Measurements from ENCODE around the gene AGFG2.

DNA sequence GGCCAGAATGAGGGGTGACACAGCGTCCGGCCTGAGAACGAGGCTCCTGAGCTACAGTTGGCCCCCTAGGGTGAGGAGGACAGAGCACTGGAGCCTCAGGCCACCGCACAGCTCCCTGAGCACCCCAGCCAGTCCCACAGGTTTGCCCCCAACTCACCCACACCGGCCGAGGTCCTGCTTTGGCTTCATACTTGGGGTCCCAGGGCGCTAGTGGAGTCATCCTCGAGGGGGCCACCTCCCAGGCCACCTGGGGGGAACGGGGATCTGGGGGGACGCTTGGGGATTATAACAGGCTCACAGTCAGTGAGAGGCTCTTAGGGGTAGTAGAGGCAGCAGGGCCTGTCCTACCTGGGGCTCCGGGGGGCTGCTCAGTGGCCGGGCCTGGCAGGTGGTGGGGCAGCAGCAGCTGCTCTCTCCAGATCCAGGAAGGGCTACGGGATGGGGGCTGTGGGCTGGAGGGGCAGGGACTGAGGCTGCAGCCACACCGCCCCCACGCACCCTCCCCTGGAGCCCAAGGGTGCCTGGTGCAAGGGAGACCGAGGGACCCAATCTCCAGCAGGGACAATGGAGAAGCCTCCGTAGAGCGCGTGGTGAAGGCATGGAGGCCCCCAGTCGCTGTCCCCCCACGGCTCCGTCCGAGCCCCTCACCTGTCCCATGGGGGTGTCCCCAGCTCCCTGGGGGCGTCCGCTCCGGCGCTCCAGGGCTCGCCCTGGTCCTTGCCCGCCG, 34.1 kb downstream of the AGFG2 start:
- TF ChIP-seq, protein P1, sequence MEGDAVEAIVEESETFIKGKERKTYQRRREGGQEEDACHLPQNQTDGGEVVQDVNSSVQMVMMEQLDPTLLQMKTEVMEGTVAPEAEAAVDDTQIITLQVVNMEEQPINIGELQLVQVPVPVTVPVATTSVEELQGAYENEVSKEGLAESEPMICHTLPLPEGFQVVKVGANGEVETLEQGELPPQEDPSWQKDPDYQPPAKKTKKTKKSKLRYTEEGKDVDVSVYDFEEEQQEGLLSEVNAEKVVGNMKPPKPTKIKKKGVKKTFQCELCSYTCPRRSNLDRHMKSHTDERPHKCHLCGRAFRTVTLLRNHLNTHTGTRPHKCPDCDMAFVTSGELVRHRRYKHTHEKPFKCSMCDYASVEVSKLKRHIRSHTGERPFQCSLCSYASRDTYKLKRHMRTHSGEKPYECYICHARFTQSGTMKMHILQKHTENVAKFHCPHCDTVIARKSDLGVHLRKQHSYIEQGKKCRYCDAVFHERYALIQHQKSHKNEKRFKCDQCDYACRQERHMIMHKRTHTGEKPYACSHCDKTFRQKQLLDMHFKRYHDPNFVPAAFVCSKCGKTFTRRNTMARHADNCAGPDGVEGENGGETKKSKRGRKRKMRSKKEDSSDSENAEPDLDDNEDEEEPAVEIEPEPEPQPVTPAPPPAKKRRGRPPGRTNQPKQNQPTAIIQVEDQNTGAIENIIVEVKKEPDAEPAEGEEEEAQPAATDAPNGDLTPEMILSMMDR (IDR thresholded peaks at IDR 0.05; ENCODE audit: low read depth, low read length, missing input control): no peak
- no peak for TF ChIP-seq GABPA (IDR thresholded peaks at IDR 0.05 in 1 of 2, conservative IDR thresholded peaks at IDR 0.05 in 1 of 2)
- no peak for TF ChIP-seq SP1 (IDR thresholded peaks at IDR 0.05)
- TF ChIP-seq, protein P2, sequence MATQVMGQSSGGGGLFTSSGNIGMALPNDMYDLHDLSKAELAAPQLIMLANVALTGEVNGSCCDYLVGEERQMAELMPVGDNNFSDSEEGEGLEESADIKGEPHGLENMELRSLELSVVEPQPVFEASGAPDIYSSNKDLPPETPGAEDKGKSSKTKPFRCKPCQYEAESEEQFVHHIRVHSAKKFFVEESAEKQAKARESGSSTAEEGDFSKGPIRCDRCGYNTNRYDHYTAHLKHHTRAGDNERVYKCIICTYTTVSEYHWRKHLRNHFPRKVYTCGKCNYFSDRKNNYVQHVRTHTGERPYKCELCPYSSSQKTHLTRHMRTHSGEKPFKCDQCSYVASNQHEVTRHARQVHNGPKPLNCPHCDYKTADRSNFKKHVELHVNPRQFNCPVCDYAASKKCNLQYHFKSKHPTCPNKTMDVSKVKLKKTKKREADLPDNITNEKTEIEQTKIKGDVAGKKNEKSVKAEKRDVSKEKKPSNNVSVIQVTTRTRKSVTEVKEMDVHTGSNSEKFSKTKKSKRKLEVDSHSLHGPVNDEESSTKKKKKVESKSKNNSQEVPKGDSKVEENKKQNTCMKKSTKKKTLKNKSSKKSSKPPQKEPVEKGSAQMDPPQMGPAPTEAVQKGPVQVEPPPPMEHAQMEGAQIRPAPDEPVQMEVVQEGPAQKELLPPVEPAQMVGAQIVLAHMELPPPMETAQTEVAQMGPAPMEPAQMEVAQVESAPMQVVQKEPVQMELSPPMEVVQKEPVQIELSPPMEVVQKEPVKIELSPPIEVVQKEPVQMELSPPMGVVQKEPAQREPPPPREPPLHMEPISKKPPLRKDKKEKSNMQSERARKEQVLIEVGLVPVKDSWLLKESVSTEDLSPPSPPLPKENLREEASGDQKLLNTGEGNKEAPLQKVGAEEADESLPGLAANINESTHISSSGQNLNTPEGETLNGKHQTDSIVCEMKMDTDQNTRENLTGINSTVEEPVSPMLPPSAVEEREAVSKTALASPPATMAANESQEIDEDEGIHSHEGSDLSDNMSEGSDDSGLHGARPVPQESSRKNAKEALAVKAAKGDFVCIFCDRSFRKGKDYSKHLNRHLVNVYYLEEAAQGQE (IDR thresholded peaks at IDR 0.05): no peak
- TF ChIP-seq, protein P3, sequence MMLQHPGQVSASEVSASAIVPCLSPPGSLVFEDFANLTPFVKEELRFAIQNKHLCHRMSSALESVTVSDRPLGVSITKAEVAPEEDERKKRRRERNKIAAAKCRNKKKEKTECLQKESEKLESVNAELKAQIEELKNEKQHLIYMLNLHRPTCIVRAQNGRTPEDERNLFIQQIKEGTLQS (IDR thresholded peaks at IDR 0.05): no peak
- no peak for TF ChIP-seq RXRA (IDR thresholded peaks at IDR 0.05)
- TF ChIP-seq YY1 (IDR thresholded peaks at IDR 0.05): no peak
- TF ChIP-seq, protein P4, sequence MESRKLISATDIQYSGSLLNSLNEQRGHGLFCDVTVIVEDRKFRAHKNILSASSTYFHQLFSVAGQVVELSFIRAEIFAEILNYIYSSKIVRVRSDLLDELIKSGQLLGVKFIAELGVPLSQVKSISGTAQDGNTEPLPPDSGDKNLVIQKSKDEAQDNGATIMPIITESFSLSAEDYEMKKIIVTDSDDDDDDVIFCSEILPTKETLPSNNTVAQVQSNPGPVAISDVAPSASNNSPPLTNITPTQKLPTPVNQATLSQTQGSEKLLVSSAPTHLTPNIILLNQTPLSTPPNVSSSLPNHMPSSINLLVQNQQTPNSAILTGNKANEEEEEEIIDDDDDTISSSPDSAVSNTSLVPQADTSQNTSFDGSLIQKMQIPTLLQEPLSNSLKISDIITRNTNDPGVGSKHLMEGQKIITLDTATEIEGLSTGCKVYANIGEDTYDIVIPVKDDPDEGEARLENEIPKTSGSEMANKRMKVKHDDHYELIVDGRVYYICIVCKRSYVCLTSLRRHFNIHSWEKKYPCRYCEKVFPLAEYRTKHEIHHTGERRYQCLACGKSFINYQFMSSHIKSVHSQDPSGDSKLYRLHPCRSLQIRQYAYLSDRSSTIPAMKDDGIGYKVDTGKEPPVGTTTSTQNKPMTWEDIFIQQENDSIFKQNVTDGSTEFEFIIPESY (IDR thresholded peaks at IDR 0.05): no peak
- TF ChIP-seq, protein P5, sequence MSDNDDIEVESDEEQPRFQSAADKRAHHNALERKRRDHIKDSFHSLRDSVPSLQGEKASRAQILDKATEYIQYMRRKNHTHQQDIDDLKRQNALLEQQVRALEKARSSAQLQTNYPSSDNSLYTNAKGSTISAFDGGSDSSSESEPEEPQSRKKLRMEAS (IDR thresholded peaks at IDR 0.05): no peak
- no peak for TF ChIP-seq EGR1 (IDR thresholded peaks at IDR 0.05; ENCODE audit: low read depth in 2 of 2)
- TF ChIP-seq RAD21 (IDR thresholded peaks at IDR 0.05): no peak
- TF ChIP-seq JUND (IDR thresholded peaks at IDR 0.05): no peak

Data from liver (tissue), 3 donors.